Activated CD4-positive, alpha-beta memory T cell treated with anti-CD3 and anti-CD28 coated beads, Interleukin-2, amount 10 ng/mL, durations not matched to agents 7 days and 5 days (primary cell): ENCODE data around the gene ADGRD1. TPM values are rescaled to one million over a fixed set of nuclear protein-coding genes. Genes with fewer than 3 reads are reported as not detected.

Experiments
- total RNA-seq, 2 experiments: library from RNA; stranded (reverse); gene quantifications; one replicate each; pipeline ENCODE4 v1.2.3, GENCODE V29; 2021

The ADGRD1 gene
- total RNA-seq, 2 experiments from 2014 or later: 0.23 TPM; not detected in 1

Other genes starting within 250 kb of the ADGRD1 start
- not detected for gene RIMBP2, start 237.6 kb upstream of the ADGRD1 start, total RNA-seq
- gene STX2, start 114.7 kb upstream of the ADGRD1 start, total RNA-seq: 10 to 100 TPM; 22.4 to 23.0 TPM
- 100 to 1,000 TPM; 932 to 936 TPM for gene RAN, start 81.8 kb upstream of the ADGRD1 start, total RNA-seq